HG03432 (cell line): ENCODE results near the gene PRRT4.

Experiments
- ATAC-seq: cut with Tn5 transposase; IDR thresholded peaks from one replicate; pipeline ENCODE4 v1.9.1; 2021; ENCODE audit warnings: mild to moderate bottlenecking, moderate library complexity; ENCODE audit not compliant: unreplicated experiment

PRRT4 gene

GRCh38 chr7:128395748-128396147 is 34.3 kb upstream of the PRRT4 start:
- ATAC-seq = no peak

- no peak for ATAC-seq
These were observed 33.5 kb upstream of the PRRT4 start for GRCh38 chr7:128394904-128395496.

- ATAC-seq = no peak
These were observed 32.2 kb upstream of the PRRT4 start for GRCh38 chr7:128393526-128394330.

GRCh38 chr7:128392446-128393327 is 31.2 kb upstream of the PRRT4 start:
- no peak for ATAC-seq

- ATAC-seq = no peak
These were observed 30.3 kb upstream of the PRRT4 start for GRCh38 chr7:128391805-128392204.

- ATAC-seq = no peak
These were observed 29.5 kb upstream of the PRRT4 start for GRCh38 chr7:128390871-128391565.

GRCh38 chr7:128389618-128390329 is 28.3 kb upstream of the PRRT4 start:
- no peak for ATAC-seq

GRCh38 chr7:128389085-128389617 is 27.7 kb upstream of the PRRT4 start:
- no peak for ATAC-seq

- no peak for ATAC-seq
These were observed 26.6 kb upstream of the PRRT4 start for GRCh38 chr7:128388145-128388485.

- ATAC-seq = peak; percentile 79
These were observed 26.0 kb upstream of the PRRT4 start for GRCh38 chr7:128387216-128388144.

- no peak for ATAC-seq
These were observed 24.8 kb upstream of the PRRT4 start for GRCh38 chr7:128385988-128386925.

- no peak for ATAC-seq
These were observed 23.2 kb upstream of the PRRT4 start for GRCh38 chr7:128384726-128385125.

GRCh38 chr7:128383776-128384175 is 22.3 kb upstream of the PRRT4 start:
- ATAC-seq = no peak

GRCh38 chr7:128381161-128381821 is 19.8 kb upstream of the PRRT4 start:
- no peak for ATAC-seq

GRCh38 chr7:128380483-128381106 is 19.1 kb upstream of the PRRT4 start:
- no peak for ATAC-seq

GRCh38 chr7:128379900-128380479 is 18.5 kb upstream of the PRRT4 start:
- ATAC-seq = no peak

- no peak for ATAC-seq
These were observed 17.1 kb upstream of the PRRT4 start for GRCh38 chr7:128378637-128379036.
